Smooth muscle cell (in vitro differentiated cells): Measurements from ENCODE around the gene CADPS2. TPM values are rescaled to one million over a fixed set of nuclear protein-coding genes. Genes with fewer than 3 reads are reported as not detected.

Experiments
- DNase-seq: peaks from one replicate; lab custom pipeline; 2025; ENCODE audit not compliant: unreplicated experiment; lab: John Stamatoyannopoulos, UW
- H2AFZ ChIP-seq: fragments of 200-600 bp; sonication (generic); 2 replicates; pipeline ENCODE4 v1.6.0; 2016; ENCODE audit warnings: antibody characterized with exemption, low read depth, mild to moderate bottlenecking
- H3F3A ChIP-seq: fragments of 200-600 bp; sonication (generic); 2 replicates; pipeline ENCODE4 v1.6.0; 2017; ENCODE audit warnings: antibody characterized with exemption, low read depth
- H3K27ac ChIP-seq: fragments of 200-600 bp; sonication (generic); 2 replicates; pipeline ENCODE4 v1.5.1; 2016; ENCODE audit warnings: low read depth, mild to moderate bottlenecking
- H3K27me3 ChIP-seq: fragments of 200-600 bp; sonication (generic); 2 replicates; pipeline ENCODE4 v1.6.1; 2016; ENCODE audit warnings: low read depth, mild to moderate bottlenecking
- H3K36me3 ChIP-seq: fragments of 200-600 bp; sonication (generic); 2 replicates; pipeline ENCODE4 v1.5.1; 2016; ENCODE audit warnings: low read depth
- H3K4me1 ChIP-seq: fragments of 200-600 bp; sonication (generic); 2 replicates; pipeline ENCODE4 v1.5.1; 2016; ENCODE audit warnings: low read depth
- H3K4me2 ChIP-seq: fragments of 200-600 bp; sonication (generic); 2 replicates; pipeline ENCODE4 v1.6.0; 2016; ENCODE audit warnings: mild to moderate bottlenecking
- H3K4me3 ChIP-seq: fragments of 200-600 bp; sonication (generic); 2 replicates; pipeline ENCODE4 v1.5.1; 2016; ENCODE audit warnings: mild to moderate bottlenecking
- H3K79me2 ChIP-seq: fragments of 200-600 bp; sonication (generic); 2 replicates; pipeline ENCODE4 v1.6.0; 2016; ENCODE audit warnings: low read depth, mild to moderate bottlenecking
- H3K9ac ChIP-seq: fragments of 200-600 bp; sonication (generic); 2 replicates; pipeline ENCODE4 v1.6.0; 2016; ENCODE audit warnings: low read depth
- H3K9me3 ChIP-seq: fragments of 200-600 bp; sonication (generic); replicated peaks from 2 replicates; pipeline ENCODE4 v1.5.1; 2016; ENCODE audit warnings: low read depth
- H4K20me1 ChIP-seq: fragments of 200-600 bp; sonication (generic); 2 replicates; pipeline ENCODE4 v1.6.0; 2016; ENCODE audit warnings: low read depth
- WGBS: methylation state at CpG from one replicate; pipeline ENCODE4 v1.1.7; 2016; ENCODE audit warnings: low lambda C conversion rate; 5-methylcytosine and 5-hydroxymethylcytosine counted together
- polyA plus RNA-seq: library from polyadenylated mRNA; unstranded; fragments of >200 nt; fragmentation: Nextera tagmentation; extraction: Ambion mirVana; gene quantifications from 2 replicates; pipeline ENCODE4 v1.2.1, GENCODE V29; 2016
- total RNA-seq: library from RNA; depleted of rRNA; stranded (reverse); fragments of >200 nt; gene quantifications from 2 replicates; pipeline ENCODE4 v1.2.3, GENCODE V29; 2014
- TF ChIP-seq, protein P1 (sequence below): fragments of 200-600 bp; sonication (generic); IDR thresholded peaks from 2 replicates; pipeline ENCODE4 v1.5.1; 2017; ENCODE audit warnings: borderline replicate concordance, mild to moderate bottlenecking, antibody characterized with exemption; ENCODE audit not compliant: insufficient read depth, poor library complexity, severe bottlenecking

CADPS2 gene
- total and polyA plus RNA-seq, 2 experiments from 2014 or later: 8.5 to 15.6 TPM

DNA sequence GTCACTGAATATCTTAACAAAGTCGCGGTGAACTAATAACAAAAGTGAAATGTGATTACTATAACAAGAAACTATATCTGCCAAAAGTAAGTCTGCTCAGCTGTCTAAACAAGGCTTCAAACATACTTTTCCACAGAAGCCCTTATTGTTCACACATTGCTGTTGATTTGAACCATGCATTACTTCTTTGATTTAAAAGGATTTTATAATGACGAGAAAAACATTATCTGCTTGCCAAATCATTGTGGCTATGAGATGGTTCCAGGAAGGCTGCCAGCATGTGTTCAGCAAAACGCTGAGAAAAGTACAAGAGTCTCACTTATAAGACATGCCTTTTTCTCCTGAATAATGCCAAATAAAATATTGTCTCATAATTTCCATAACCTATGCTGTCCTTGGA is 211.8 kb downstream of the CADPS2 start:
- no peaks in the 10 kb centered on the region for H3K79me2 ChIP-seq
- no peaks in the 10 kb centered on the region for H3F3A ChIP-seq
- H3K9ac ChIP-seq: no peak overlapping the region
- H4K20me1 ChIP-seq: no peaks in the 10 kb centered on the region
- no peaks in the 10 kb centered on the region for H3K36me3 ChIP-seq
- H3K4me2 ChIP-seq: peak overlapping the region; percentile 39
- TF ChIP-seq, protein P1, sequence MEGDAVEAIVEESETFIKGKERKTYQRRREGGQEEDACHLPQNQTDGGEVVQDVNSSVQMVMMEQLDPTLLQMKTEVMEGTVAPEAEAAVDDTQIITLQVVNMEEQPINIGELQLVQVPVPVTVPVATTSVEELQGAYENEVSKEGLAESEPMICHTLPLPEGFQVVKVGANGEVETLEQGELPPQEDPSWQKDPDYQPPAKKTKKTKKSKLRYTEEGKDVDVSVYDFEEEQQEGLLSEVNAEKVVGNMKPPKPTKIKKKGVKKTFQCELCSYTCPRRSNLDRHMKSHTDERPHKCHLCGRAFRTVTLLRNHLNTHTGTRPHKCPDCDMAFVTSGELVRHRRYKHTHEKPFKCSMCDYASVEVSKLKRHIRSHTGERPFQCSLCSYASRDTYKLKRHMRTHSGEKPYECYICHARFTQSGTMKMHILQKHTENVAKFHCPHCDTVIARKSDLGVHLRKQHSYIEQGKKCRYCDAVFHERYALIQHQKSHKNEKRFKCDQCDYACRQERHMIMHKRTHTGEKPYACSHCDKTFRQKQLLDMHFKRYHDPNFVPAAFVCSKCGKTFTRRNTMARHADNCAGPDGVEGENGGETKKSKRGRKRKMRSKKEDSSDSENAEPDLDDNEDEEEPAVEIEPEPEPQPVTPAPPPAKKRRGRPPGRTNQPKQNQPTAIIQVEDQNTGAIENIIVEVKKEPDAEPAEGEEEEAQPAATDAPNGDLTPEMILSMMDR: no peak
- no peaks in the 10 kb centered on the region for H3K27me3 ChIP-seq
- DNase-seq: no peak
- H3K4me1 ChIP-seq: no peaks in the 10 kb centered on the region
- H2AFZ ChIP-seq: no peak overlapping the region
- WGBS: 68% methylated on average over 4 of the region's 4 CpGs
- H3K4me3 ChIP-seq: no peak overlapping the region
- peak overlapping the region; percentile 39 for H3K27ac ChIP-seq
- H3K9me3 ChIP-seq: no peaks in the 10 kb centered on the region

DNA sequence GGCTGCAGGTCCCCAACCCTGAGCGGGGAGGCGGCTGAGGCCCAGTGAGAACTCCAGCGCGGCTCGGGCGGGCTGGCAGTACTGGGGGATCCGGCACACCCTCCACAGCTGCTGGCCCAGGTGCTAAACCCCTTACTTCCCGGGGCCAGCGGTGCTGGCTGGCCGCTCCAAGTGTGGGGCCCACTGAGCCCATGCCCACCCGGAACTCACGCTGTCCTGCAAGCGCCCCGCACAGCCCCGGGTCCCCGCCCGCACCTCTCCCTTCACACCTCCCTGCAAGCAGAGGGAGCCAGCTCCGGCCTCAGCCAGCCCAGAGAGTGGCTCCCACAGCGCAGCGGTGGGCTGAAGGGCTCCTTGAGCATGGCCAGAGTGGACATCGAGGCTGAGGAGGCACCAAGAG is 212.3 kb downstream of the CADPS2 start:
- Histone ChIP-seq H3K9ac (no peak overlapping the region), H3K4me2 (no peak overlapping the region), H4K20me1 (no peaks in the 10 kb centered on the region), H3K27ac (no peak overlapping the region), H3K79me2 (no peaks in the 10 kb centered on the region), H3K36me3 (no peaks in the 10 kb centered on the region), H3K27me3 (no peaks in the 10 kb centered on the region), H3K4me3 (no peak overlapping the region), H3F3A (no peaks in the 10 kb centered on the region), H3K9me3 (no peaks in the 10 kb centered on the region), H3K4me1 (no peaks in the 10 kb centered on the region), H2AFZ (no peak overlapping the region)
- WGBS: 100% methylated on average over 6 of the region's 21 CpGs
- no peak for DNase-seq
- TF ChIP-seq, protein P1: no peak

DNA sequence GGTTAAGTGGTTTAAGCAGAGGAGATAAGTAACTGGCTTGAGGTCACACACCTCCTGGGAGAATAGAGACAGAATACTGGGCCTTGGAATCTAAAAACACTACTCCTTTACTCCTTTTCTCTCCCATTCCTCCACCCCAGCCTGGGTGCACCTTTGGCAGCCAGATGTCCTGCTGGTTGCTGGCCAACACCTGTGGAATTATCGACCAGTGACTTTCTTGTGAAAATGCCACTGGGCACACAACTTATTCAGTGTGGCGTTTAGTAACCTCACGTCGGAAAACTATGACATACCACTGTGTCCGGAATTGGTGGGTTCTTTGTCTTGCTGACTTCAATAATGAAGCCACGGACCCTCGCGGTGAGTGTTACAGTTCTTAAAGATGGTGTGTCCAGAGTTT is 213.7 kb downstream of the CADPS2 start:
- no peak overlapping the region for H3K27ac ChIP-seq
- H4K20me1 ChIP-seq: no peaks in the 10 kb centered on the region
- no peaks in the 10 kb centered on the region for H3K79me2 ChIP-seq
- TF ChIP-seq, protein P1: no peak
- no peak overlapping the region for H3K4me2 ChIP-seq
- 96% methylated on average over 8 of the region's 8 CpGs for WGBS
- no peak overlapping the region for H3K4me3 ChIP-seq
- no peaks in the 10 kb centered on the region for H3K4me1 ChIP-seq
- H3K9ac ChIP-seq: no peak overlapping the region
- no peaks in the 10 kb centered on the region for H3F3A ChIP-seq
- no peaks in the 10 kb centered on the region for H3K9me3 ChIP-seq
- no peaks in the 10 kb centered on the region for H3K36me3 ChIP-seq
- no peaks in the 10 kb centered on the region for H3K27me3 ChIP-seq
- no peak overlapping the region for H2AFZ ChIP-seq
- no peak for DNase-seq

DNA sequence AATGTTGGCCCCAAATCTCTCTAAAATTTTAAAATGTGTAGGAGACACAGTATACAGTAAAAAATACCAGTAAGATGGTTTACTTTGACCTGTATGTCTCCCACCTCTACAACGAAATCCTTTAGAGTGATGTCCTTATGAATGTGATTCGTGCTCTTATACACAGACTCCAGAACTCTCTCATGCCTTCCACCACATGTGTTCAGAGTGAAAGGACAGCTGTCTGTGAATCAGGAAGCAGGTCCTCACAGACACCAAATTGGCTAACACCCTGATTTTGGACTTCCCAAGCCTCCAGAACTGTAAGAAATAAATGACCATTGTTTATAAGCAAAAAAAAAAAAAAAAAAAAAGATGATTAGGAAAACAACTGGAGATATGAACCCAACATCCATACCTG is 222.5 kb downstream of the CADPS2 start:
- H3K4me3 ChIP-seq: no peak overlapping the region
- no peaks in the 10 kb centered on the region for H3K27me3 ChIP-seq
- TF ChIP-seq, protein P1: no peak
- 91% methylated on average over 2 of the region's 2 CpGs for WGBS
- H4K20me1 ChIP-seq: no peaks in the 10 kb centered on the region
- no peaks in the 10 kb centered on the region for H3F3A ChIP-seq
- no peaks in the 10 kb centered on the region for H3K36me3 ChIP-seq
- no peak overlapping the region for H3K27ac ChIP-seq
- H3K9ac ChIP-seq: no peak overlapping the region
- no peaks in the 10 kb centered on the region for H3K79me2 ChIP-seq
- no peak overlapping the region for H3K4me2 ChIP-seq
- DNase-seq: no peak
- H3K4me1 ChIP-seq: no peaks in the 10 kb centered on the region
- no peaks in the 10 kb centered on the region for H3K9me3 ChIP-seq
- no peak overlapping the region for H2AFZ ChIP-seq
